GM19438 (cell line): Measurements from ENCODE around the gene ZNF768.
"Not testable (repeated sequence)": the region's sequence is repeated elsewhere in the genome, so short reads cannot be mapped to it uniquely, and the experiment has no call there.

ENCODE experiments used
- ATAC-seq: cut with Tn5 transposase; IDR thresholded peaks from one replicate; pipeline ENCODE4 v1.9.1; 2021; ENCODE audit warnings: low read depth; ENCODE audit not compliant: unreplicated experiment

ZNF768 gene

DNA sequence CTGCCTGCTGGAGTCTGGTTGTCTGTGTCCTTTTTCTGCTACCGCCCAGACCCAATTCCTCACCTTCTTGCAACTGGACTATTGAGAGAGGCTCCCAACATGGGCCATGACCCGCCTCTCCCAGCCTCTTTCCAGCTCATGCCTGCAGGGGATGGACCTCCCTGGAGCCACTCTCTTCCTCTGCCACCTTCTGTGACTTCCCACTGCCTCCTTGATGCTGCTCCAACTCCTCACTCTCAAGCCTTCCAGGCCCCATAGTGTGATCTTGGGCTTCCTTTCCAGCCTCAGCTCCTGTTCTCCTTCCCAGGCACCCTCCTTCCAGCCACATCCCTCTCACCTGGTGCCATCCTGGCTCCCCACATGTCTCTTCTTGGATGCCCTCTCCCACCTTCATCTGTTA is 11.1 kb downstream of the ZNF768 start:
- no peak for ATAC-seq

DNA sequence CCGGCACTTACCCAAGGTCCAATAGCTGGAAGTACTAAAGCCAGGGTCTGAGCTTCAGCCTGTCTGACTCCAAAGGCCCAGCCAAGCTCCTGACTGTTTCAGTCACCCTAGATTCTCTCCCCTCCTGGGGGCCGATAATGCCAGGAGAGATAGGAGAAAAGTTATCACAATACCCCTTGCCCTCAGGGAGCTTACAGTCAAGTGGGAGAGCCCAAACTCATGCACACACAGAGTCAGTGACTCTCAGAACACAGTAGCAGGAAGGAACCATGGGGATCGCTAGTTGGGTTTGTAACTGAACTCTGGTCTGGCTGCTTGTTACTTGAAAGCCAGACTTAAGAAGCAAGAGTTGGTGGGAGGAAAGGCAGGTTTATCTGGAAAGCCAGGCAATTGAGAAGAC is 14.9 kb downstream of the ZNF768 start:
- ATAC-seq: no peak

DNA sequence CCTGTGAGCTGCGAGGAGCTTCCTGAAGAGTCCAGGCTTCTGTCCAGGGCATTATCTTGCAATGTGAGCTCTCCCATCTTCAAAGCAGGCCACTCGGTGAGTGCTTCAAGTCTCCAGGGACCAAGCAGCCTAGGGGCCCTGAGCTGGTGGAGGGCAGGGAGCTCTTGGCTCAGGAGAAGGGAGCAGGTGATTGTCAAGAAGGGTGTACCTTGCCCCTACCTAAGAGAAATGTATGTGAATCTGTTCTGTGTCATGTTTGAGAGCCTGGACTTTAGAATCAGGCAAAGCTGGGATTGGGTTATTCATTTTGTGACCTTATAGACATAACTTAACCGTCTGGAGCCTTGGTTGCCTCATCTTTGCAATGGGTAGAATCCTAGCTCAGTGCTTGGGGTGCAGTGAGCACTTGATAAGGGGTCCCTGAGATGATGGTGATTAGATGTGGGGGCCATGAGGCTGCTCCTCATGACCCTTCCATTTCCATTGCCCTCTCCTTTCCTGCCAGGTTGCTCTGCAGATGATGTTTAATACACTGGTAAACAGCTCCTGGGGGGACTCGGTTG is 15.9 kb downstream of the ZNF768 start:
- no peak for ATAC-seq

GRCh38 chr16:30509081-30509765 is 17.1 kb downstream of the ZNF768 start:
- no peak for ATAC-seq

GRCh38 chr16:30503403-30504296 is 22.7 kb downstream of the ZNF768 start:
- no peak for ATAC-seq

DNA sequence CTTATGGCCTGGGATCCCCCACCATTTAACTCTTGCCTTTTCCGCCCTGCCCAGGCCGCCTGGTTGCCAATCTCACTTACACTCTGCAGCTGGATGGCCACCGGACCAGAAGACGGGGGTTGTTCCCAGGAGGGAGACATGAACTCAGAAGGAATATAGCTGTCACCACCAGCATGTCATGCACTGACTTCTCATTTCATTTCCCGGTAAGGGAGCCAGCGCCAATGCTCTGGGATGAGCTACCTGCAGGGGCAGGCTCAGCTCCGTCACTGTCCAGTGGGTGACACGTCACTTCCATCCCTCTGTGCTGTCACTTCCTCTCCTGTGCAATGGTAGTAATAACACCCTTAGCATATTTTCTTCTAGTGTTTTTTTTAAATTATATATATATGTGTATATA is 27.1 kb downstream of the ZNF768 start:
- no peak for ATAC-seq

- ATAC-seq: no peak
Observed at GRCh38 chr16:30494709-30495108, 31.7 kb downstream of the ZNF768 start.

- ATAC-seq: no peak
Observed at GRCh38 chr16:30493941-30494488, 32.4 kb downstream of the ZNF768 start.

- no peak for ATAC-seq
Observed at GRCh38 chr16:30491744-30492308, 34.5 kb downstream of the ZNF768 start.

GRCh38 chr16:30491229-30491628 is 35.1 kb downstream of the ZNF768 start:
- ATAC-seq: no peak

- ATAC-seq: no peak
Observed at GRCh38 chr16:30490210-30490609, 36.2 kb downstream of the ZNF768 start.

- ATAC-seq: no peak
Observed at GRCh38 chr16:30488764-30489605, 37.4 kb downstream of the ZNF768 start.

DNA sequence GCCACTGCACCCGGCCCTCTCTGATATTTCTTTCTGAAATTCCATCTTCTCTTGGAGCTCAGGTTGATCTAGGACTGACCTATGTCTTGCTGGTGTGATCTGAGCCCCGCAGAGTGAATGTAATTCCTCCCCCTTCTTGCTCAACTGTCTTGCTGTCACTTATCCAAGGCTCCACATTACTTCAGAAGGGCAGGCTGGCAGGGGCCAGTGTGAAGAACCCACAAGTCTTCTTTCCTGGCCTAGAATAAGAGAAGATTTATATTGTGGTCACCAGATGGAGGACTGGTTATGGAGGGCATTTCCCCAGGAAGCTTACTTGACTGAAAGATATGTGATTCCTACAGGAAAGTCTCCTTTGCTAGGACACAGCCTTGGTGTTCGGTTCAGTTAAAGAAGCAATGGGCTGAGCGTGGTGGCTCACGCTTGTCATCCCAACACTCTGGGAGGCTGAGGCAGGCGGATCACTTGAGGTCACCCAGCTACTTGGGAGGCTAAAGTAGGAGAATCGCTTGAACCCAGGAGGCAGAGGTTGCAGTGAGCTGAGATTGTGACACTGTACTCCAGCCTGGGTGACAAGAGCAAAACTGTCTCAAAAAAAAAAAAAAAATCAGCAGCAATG is 40.4 kb downstream of the ZNF768 start:
- ATAC-seq: no peak

GRCh38 chr16:30484887-30485286 is 41.5 kb downstream of the ZNF768 start:
- no peak for ATAC-seq

- ATAC-seq: no peak
Observed at GRCh38 chr16:30482366-30482765, 44.0 kb downstream of the ZNF768 start.

DNA sequence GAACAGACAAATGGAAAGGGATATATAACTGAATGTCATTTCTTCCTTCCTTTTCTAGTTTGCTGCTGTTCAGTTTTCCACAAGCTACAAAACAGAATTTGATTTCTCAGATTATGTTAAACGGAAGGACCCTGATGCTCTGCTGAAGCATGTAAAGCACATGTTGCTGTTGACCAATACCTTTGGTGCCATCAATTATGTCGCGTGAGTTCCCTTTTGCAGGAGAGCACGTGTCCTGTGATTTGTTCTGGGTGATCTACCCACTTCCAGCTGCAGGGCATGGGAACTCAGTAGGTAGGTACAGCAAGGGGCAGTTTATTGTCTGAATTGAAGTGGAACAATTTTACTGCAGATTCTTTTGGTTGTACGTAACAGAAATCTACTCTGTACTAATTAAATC is 45.0 kb downstream of the ZNF768 start:
- no peak for ATAC-seq

GRCh38 chr16:30478766-30479478 is 47.4 kb downstream of the ZNF768 start:
- ATAC-seq: no peak

- ATAC-seq: not testable (repeated sequence)
Observed at GRCh38 chr16:30477773-30478172, 48.6 kb downstream of the ZNF768 start.

DNA sequence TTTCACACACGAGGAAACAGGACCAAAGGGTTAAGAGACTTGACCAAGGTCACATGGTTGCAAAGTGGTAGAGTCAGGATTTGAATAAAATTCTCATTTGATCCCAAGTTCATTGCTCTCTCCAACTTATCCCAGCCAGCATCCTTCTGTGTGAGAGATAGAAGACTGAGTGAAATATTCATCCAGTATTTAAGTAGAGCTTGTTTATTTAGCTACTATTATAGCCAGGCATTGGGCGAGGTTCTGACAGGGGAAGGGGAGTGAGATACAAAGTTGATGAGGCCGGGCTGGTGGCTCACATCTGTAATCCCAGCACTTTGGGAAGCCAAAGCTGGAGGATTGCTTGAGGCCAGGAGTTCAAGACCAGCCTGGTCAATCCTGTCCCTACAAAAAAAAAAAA is 49.4 kb downstream of the ZNF768 start:
- ATAC-seq: no peak
